CD14-positive monocyte (primary cell): ENCODE results near the gene PFKP. TPM values are rescaled to one million over a fixed set of nuclear protein-coding genes. Genes with fewer than 3 reads are reported as not detected.

Source experiments
- DNase-seq, 3 donors: peaks; one replicate each; pipeline ENCODE4 v3.0.0-alpha.2; 2011 to 2022
- H2AFZ ChIP-seq: 2 replicates; pipeline ENCODE4 v1.6.0; 2012; ENCODE audit warnings: mild to moderate bottlenecking, low read depth, low read length, inconsistent platforms; ENCODE audit not compliant: insufficient read depth, poor library complexity, severe bottlenecking
- H3K27ac ChIP-seq, 2 donors: 1 replicate in 1 of 2; 2 replicates in 1 of 2; pipeline ENCODE4 v1.5.1; 2012 to 2013; ENCODE audit warnings: low read length in 2 of 2, control low read depth in 1 of 2, inconsistent platforms in 1 of 2, low read depth in 1 of 2, mild to moderate bottlenecking in 1 of 2
- H3K27me3 ChIP-seq, 2 donors: one replicate each; pipeline versions ENCODE4 v1.6.0 to v1.6.1; 2011 to 2013; ENCODE audit warnings: low read length in 2 of 2; ENCODE audit not compliant: control insufficient read depth in 2 of 2, insufficient read depth in 2 of 2
- H3K36me3 ChIP-seq, 2 donors: replicated peaks in 1 of 2; 1 replicate in 1 of 2; 2 replicates in 1 of 2; pipeline versions ENCODE4 v1.5.1 to v1.6.1; 2012 to 2013; ENCODE audit warnings: low read length in 2 of 2, control low read depth in 1 of 2, inconsistent platforms in 1 of 2, mild to moderate bottlenecking in 1 of 2; ENCODE audit not compliant: insufficient read depth in 2 of 2, control insufficient read depth in 1 of 2
- H3K4me1 ChIP-seq, 2 donors: 1 replicate in 1 of 2; 2 replicates in 1 of 2; pipeline versions ENCODE4 v1.5.1 to v1.6.1; 2012 to 2013; ENCODE audit warnings: low read length in 2 of 2, control low read depth in 1 of 2, inconsistent platforms in 1 of 2, mild to moderate bottlenecking in 1 of 2, moderate library complexity in 1 of 2; ENCODE audit not compliant: insufficient read depth in 2 of 2, control insufficient read depth in 1 of 2
- H3K4me2 ChIP-seq: replicated peaks from 2 replicates; pipeline ENCODE3; 2012; ENCODE audit warnings: low read length, moderate library complexity, mild to moderate bottlenecking; ENCODE audit not compliant: poor library complexity, severe bottlenecking; ENCODE audit errors: extremely low read depth
- H3K4me3 ChIP-seq, 3 experiments: fragments of 200-600 bp in 1 of 3; sonication (generic) in 1 of 3; replicated peaks in 1 of 3; 1 replicate in 2 of 3; 2 replicates in 1 of 3; pipeline ENCODE4 v1.5.1; 2011 to 2013; ENCODE audit warnings: low read length in 3 of 3, mild to moderate bottlenecking in 3 of 3, control low read depth in 2 of 3, low read depth in 2 of 3, inconsistent platforms in 1 of 3, moderate library complexity in 1 of 3
- H3K79me2 ChIP-seq: 2 replicates; pipeline ENCODE4 v1.6.0; 2012; ENCODE audit warnings: mild to moderate bottlenecking, control low read depth, inconsistent platforms, low read length, moderate library complexity; ENCODE audit not compliant: insufficient read depth
- H3K9ac ChIP-seq: 2 replicates; pipeline ENCODE4 v1.6.0; 2017; ENCODE audit warnings: low read length, mild to moderate bottlenecking; ENCODE audit not compliant: insufficient read depth, poor library complexity, severe bottlenecking
- H3K9me3 ChIP-seq, 2 donors: replicated peaks in 1 of 2; 1 replicate in 1 of 2; 2 replicates in 1 of 2; pipeline versions ENCODE4 v1.5.1 to v1.6.1; 2012 to 2013; ENCODE audit warnings: low read length in 2 of 2, control low read depth in 1 of 2; ENCODE audit not compliant: control insufficient read depth in 1 of 2, insufficient read depth in 1 of 2
- H4K20me1 ChIP-seq: 2 replicates; pipeline ENCODE4 v1.6.0; 2012; ENCODE audit warnings: mild to moderate bottlenecking, low read length, control low read depth, moderate library complexity; ENCODE audit not compliant: insufficient read depth
- H3K27ac Mint-ChIP-seq, 7 donors: one replicate each; pipeline ENCODE4 v1.8.0; 2020; ENCODE audit warnings: mild to moderate bottlenecking in 7 of 7, mixed read lengths in 7 of 7, moderate library complexity in 6 of 7, inconsistent platforms in 2 of 7
- H3K27me3 Mint-ChIP-seq, 3 donors: one replicate each; pipeline ENCODE4 v1.8.0; 2021 to 2022; ENCODE audit warnings: low read depth in 3 of 3, mild to moderate bottlenecking in 3 of 3, mixed read lengths in 3 of 3, moderate library complexity in 3 of 3, inconsistent platforms in 1 of 3
- H3K36me3 Mint-ChIP-seq, 2 donors: one replicate each; pipeline ENCODE4 v1.8.0; 2020; ENCODE audit warnings: mixed read lengths in 2 of 2, inconsistent platforms in 1 of 2, mild to moderate bottlenecking in 1 of 2
- H3K4me1 Mint-ChIP-seq: one replicate; pipeline ENCODE4 v1.8.0; 2020; ENCODE audit warnings: mild to moderate bottlenecking, mixed read lengths
- H3K4me3 Mint-ChIP-seq, 2 donors: one replicate each; pipeline ENCODE4 v1.8.0; 2020; ENCODE audit warnings: mild to moderate bottlenecking in 2 of 2, mixed read lengths in 2 of 2, moderate library complexity in 1 of 2
- H3K9me3 Mint-ChIP-seq, 7 donors: one replicate each; pipeline ENCODE4 v1.8.0; 2020 to 2022; ENCODE audit warnings: mixed read lengths in 7 of 7, mild to moderate bottlenecking in 6 of 7, moderate library complexity in 6 of 7, inconsistent platforms in 2 of 7
- WGBS: methylation state at CpG from one replicate; pipeline ENCODE4 v1.1.5; 2013; ENCODE audit warnings: missing lambda C conversion rate; ENCODE audit not compliant: insufficient coverage; 5-methylcytosine and 5-hydroxymethylcytosine counted together
- intact Hi-C, 2 donors: fragments of 100-400 bp; cut with micrococcal nuclease; formaldehyde crosslinking; loops; one replicate each; pipeline versions ENCODE4 v1.15.0 to v1.15.1; 2023
- polyA plus RNA-seq, 3 donors: library from polyadenylated mRNA; depleted of rRNA in 1 of 3; unstranded in 2 of 3; stranded (reverse) in 1 of 3; fragments of 300-500 nt in 2 of 3; fragments of >200 nt in 1 of 3; fragmentation: Illumina TruSeq in 2 of 3; gene quantifications; 1 replicate in 2 of 3; 2 replicates in 1 of 3; pipeline ENCODE4 v1.2.3, GENCODE V29; 2012 to 2021
- TF ChIP-seq, protein P1 (sequence below): fragments of 200-600 bp; IDR thresholded peaks from one replicate; pipeline ENCODE4 v1.8.0; 2022; ENCODE audit warnings: antibody characterized with exemption, mild to moderate bottlenecking

The PFKP gene
- polyA plus RNA-seq, 3 donors: 6.5 to 14.2 (median 8.1) TPM

DNA sequence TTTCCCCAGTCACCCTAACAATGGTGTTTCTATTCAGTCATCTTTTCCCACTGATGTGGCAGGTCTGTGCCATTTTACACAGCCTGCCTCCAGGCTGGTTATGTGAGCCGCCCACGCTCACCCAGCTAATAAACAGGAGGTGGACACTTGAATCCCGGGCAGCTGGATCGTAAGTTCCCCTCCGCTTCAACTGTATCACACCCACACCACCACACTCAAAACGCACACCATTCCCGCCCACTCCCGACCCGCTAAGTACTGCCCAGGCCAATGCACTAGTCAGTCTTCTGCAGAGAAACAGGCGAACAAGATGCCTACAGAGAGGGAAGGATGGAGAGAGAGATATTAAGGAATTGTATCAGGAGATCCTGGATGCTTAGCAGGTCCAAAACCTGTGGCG, 38.9 kb upstream of the PFKP start:
- Histone ChIP-seq H3K79me2 (no peaks in the 10 kb centered on the region), H3K4me2 (no peak overlapping the region), H3K4me3 (no peak overlapping the region), H2AFZ (no peak overlapping the region), H3K27me3 (no peaks in the 10 kb centered on the region), H3K27ac (no peak overlapping the region), H3K4me1 (no peaks in the 10 kb centered on the region), H3K9me3 (no peaks in the 10 kb centered on the region), H4K20me1 (no peaks in the 10 kb centered on the region), H3K36me3 (no peaks in the 10 kb centered on the region), H3K9ac (no peak overlapping the region)
- intact Hi-C loops: no loop called here
- TF ChIP-seq, protein P1, sequence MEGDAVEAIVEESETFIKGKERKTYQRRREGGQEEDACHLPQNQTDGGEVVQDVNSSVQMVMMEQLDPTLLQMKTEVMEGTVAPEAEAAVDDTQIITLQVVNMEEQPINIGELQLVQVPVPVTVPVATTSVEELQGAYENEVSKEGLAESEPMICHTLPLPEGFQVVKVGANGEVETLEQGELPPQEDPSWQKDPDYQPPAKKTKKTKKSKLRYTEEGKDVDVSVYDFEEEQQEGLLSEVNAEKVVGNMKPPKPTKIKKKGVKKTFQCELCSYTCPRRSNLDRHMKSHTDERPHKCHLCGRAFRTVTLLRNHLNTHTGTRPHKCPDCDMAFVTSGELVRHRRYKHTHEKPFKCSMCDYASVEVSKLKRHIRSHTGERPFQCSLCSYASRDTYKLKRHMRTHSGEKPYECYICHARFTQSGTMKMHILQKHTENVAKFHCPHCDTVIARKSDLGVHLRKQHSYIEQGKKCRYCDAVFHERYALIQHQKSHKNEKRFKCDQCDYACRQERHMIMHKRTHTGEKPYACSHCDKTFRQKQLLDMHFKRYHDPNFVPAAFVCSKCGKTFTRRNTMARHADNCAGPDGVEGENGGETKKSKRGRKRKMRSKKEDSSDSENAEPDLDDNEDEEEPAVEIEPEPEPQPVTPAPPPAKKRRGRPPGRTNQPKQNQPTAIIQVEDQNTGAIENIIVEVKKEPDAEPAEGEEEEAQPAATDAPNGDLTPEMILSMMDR: no peak
- Mint-ChIP-seq H3K4me1 (no peaks in the 10 kb centered on the region), H3K9me3 (peaks cover 0 to 3% (median 0%) of the 10 kb centered on the region in 7 donors), H3K4me3 (peak overlapping the region in 1 of 2 donors; percentile 17), H3K27me3 (peaks cover 6 to 8% (median 7%) of the 10 kb centered on the region in 3 donors), H3K27ac (no peak overlapping the region), H3K36me3 (no peaks in the 10 kb centered on the region)
- WGBS: 96% methylated on average over 8 of the region's 11 CpGs
- no peak for DNase-seq

GRCh38 chr10:3030765-3031164, 36.6 kb upstream of the PFKP start:
- Mint-ChIP-seq H3K36me3 (no peaks in the 10 kb centered on the region), H3K4me3 (no peak overlapping the region), H3K4me1 (peaks cover 19% of the 10 kb centered on the region), H3K9me3 (peaks cover 0 to 4% (median 2%) of the 10 kb centered on the region in 7 donors), H3K27ac (no peak overlapping the region), H3K27me3 (peaks cover 6 to 9% (median 6%) of the 10 kb centered on the region in 3 donors)
- H3K36me3 ChIP-seq: no peaks in the 10 kb centered on the region
- H3K9ac ChIP-seq: no peak overlapping the region
- no peak for DNase-seq
- H3K4me1 ChIP-seq: peaks cover 17 to 20% of the 10 kb centered on the region in 2 donors
- intact Hi-C loops: no loop called here
- TF ChIP-seq, protein P1: no peak
- no peak overlapping the region for H3K27ac ChIP-seq
- H2AFZ ChIP-seq: no peak overlapping the region
- H3K4me2 ChIP-seq: no peak overlapping the region
- H3K4me3 ChIP-seq: no peak overlapping the region
- 100% methylated on average over 1 of the region's 5 CpGs for whole genome bisulfite sequencing
- no peaks in the 10 kb centered on the region for H3K27me3 ChIP-seq
- H3K79me2 ChIP-seq: no peaks in the 10 kb centered on the region
- H4K20me1 ChIP-seq: no peaks in the 10 kb centered on the region
- H3K9me3 ChIP-seq: no peaks in the 10 kb centered on the region
